WTC11 (cell line): ENCODE measurements around the gene OR4K2.

Experiments used
- ATF3 ChIP-seq: sonication (generic); formaldehyde crosslinking; conservative IDR thresholded peaks from 2 replicates; pipeline ENCODE4 v1.8.1; 2022; ENCODE audit warnings: mild to moderate bottlenecking, missing genetic modification reagents
- CREB1 ChIP-seq: sonication (generic); formaldehyde crosslinking; IDR thresholded peaks from 2 replicates; pipeline ENCODE4 v1.8.0; 2023; ENCODE audit warnings: mild to moderate bottlenecking, missing genetic modification reagents
- CTCF ChIP-seq: fragments of 200-600 bp; IDR thresholded peaks from 2 replicates; pipeline ENCODE4 v1.8.0; 2022; ENCODE audit warnings: antibody characterized with exemption
- HMGXB4 ChIP-seq: sonication (generic); formaldehyde crosslinking; IDR thresholded peaks from 2 replicates; pipeline ENCODE4 v1.8.1; 2023; ENCODE audit warnings: mild to moderate bottlenecking, moderate library complexity, missing genetic modification reagents
- NFE2L1 ChIP-seq: sonication (generic); formaldehyde crosslinking; IDR thresholded peaks from 2 replicates; pipeline ENCODE4 v1.8.1; 2023; ENCODE audit warnings: missing genetic modification reagents
- SOX15 ChIP-seq: fragments of 250-450 bp; sonication (Bioruptor Pico); IDR thresholded peaks from 2 replicates; pipeline ENCODE4 v1.9.0; 2021; ENCODE audit warnings: mild to moderate bottlenecking
- ZBTB21 ChIP-seq: sonication (generic); formaldehyde crosslinking; IDR thresholded peaks from 2 replicates; pipeline ENCODE4 v1.8.1; 2023; ENCODE audit warnings: mild to moderate bottlenecking, missing genetic modification reagents, borderline replicate concordance

- TF ChIP-seq CTCF (no peak), CREB1 (CRISPR knock-in tag) (no peak), HMGXB4 (CRISPR knock-in tag) (no peak), NFE2L1 (CRISPR knock-in tag) (no peak), SOX15 (no peak), ATF3 (CRISPR knock-in tag) (no peak), ZBTB21 (CRISPR knock-in tag) (no peak)
These were observed 27.5 kb downstream of the OR4K2 start for GRCh38 chr14:19902409-19902808.
